DND-41 (cell line): ENCODE measurements around the gene RFX2.

ENCODE experiments used
- ATAC-seq: fragments of 200-7000 bp; cut with Tn5 transposase; 3 replicates; pipeline ENCODE4 v1.9.1; 2021; ENCODE audit warnings: low read depth; ENCODE audit not compliant: insufficient read depth
- DNase-seq: peaks from one replicate; pipeline ENCODE4 v3.0.0-alpha.2; 2020
- H2AFZ ChIP-seq: 2 replicates; pipeline ENCODE4 v1.6.0; 2012; ENCODE audit warnings: low read depth, low read length
- H3K27ac ChIP-seq: 2 replicates; pipeline ENCODE4 v1.5.1; 2012; ENCODE audit warnings: low read length, inconsistent platforms
- H3K27me3 ChIP-seq: fragments of 200-600 bp; sonication (generic); 2 replicates; pipeline ENCODE4 v1.6.0; 2012; ENCODE audit warnings: low read length, mild to moderate bottlenecking, inconsistent platforms; ENCODE audit not compliant: insufficient read depth, poor library complexity
- H3K36me3 ChIP-seq: 2 replicates; pipeline ENCODE4 v1.5.1; 2012; ENCODE audit warnings: low read length, inconsistent platforms; ENCODE audit not compliant: insufficient read depth
- H3K4me1 ChIP-seq: 2 replicates; pipeline ENCODE4 v1.5.1; 2012; ENCODE audit warnings: mild to moderate bottlenecking, low read length; ENCODE audit not compliant: insufficient read depth
- H3K4me2 ChIP-seq: 2 replicates; pipeline ENCODE4 v1.6.0; 2012; ENCODE audit warnings: mild to moderate bottlenecking, moderate library complexity, low read length, inconsistent platforms; ENCODE audit not compliant: insufficient read depth
- H3K4me3 ChIP-seq, 2 experiments: fragments of 200-600 bp in 1 of 2; shearing (Covaris generic) in 1 of 2; 2 replicates each; pipeline ENCODE4 v1.5.1; 2012 to 2016; ENCODE audit warnings: inconsistent platforms in 2 of 2, low read length in 2 of 2, mild to moderate bottlenecking in 2 of 2, low read depth in 1 of 2, moderate library complexity in 1 of 2
- H3K79me2 ChIP-seq: 2 replicates; pipeline ENCODE4 v1.6.0; 2012; ENCODE audit warnings: low read length, inconsistent platforms; ENCODE audit not compliant: insufficient read depth
- H3K9ac ChIP-seq: 2 replicates; pipeline ENCODE4 v1.6.0; 2012; ENCODE audit warnings: low read depth, mild to moderate bottlenecking, inconsistent platforms, low read length, moderate library complexity
- H3K9me3 ChIP-seq: 2 replicates; pipeline ENCODE4 v1.5.1; 2012; ENCODE audit warnings: low read length, moderate library complexity, mild to moderate bottlenecking, inconsistent platforms; ENCODE audit not compliant: insufficient read depth, severe bottlenecking
- H4K20me1 ChIP-seq: 2 replicates; pipeline ENCODE4 v1.6.0; 2012; ENCODE audit warnings: low read length; ENCODE audit not compliant: insufficient read depth
- EZH2 ChIP-seq: IDR thresholded peaks from 3 replicates; pipeline ENCODE4 v1.6.1; 2012; ENCODE audit warnings: borderline replicate concordance, low read depth, mild to moderate bottlenecking, moderate library complexity, low read length, inconsistent platforms; ENCODE audit not compliant: severe bottlenecking
- TF ChIP-seq, protein P1 (sequence below): IDR thresholded peaks from 2 replicates; pipeline ENCODE4 v1.5.1; 2012; ENCODE audit warnings: borderline replicate concordance, low read length, moderate library complexity, mild to moderate bottlenecking; ENCODE audit not compliant: poor library complexity, severe bottlenecking; ENCODE audit errors: extremely low read depth

The RFX2 gene

DNA sequence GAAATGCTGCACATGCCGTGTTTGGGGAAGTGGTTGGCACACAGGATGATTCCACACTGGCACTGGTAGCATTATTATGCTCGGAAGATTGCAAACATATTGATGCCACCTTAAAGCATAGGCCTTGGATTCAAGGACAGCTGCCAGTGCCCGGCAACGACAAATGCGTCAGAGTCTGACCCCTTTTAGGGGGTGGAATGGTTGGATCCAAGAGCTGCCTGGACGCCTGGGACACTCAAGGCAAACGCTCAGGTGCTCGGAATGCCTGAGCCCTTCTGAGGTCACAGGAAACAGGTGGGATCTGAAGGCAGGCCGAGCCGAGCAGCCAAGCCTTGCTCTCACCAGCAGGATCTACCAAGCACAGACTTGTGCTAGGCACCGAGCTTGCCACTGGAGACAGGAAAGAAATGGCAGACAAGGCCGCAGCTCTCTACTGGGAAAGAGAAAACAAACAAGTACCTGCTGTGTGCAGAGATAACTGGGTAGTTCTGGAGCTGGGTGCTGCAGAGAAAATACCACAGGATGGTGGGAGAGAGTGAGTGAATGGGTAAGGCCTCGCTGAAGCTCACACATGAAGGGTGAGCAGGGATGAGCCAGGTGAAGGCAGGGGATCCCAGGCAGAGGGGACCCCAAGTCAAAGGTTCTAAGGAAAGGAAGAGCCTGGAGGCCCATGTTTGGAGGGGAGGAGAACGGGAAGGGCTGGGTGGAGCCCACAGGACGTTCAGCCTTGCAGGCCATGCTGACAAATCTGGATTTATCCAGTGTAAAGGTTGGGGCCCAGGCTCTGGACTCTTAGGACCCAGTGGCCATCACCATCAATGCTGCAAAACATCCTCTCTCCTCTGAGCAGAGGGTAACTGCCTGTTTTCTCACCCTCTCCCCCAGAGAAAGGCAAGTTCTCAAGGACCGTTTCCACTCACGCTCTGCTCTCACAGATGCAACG is 141.6 kb downstream of the RFX2 start:
- no peak for ATAC-seq
- H3K4me1 ChIP-seq, result peaks cover 54% of the 10 kb centered on the region
- DNase-seq, result no peak
- no peak overlapping the region for H3K4me3 ChIP-seq
- peaks cover 47% of the 10 kb centered on the region for H3K36me3 ChIP-seq
- H3K9ac ChIP-seq, result no peak overlapping the region
- peaks cover 100% of the 10 kb centered on the region for H3K79me2 ChIP-seq
- TF ChIP-seq, protein P1, sequence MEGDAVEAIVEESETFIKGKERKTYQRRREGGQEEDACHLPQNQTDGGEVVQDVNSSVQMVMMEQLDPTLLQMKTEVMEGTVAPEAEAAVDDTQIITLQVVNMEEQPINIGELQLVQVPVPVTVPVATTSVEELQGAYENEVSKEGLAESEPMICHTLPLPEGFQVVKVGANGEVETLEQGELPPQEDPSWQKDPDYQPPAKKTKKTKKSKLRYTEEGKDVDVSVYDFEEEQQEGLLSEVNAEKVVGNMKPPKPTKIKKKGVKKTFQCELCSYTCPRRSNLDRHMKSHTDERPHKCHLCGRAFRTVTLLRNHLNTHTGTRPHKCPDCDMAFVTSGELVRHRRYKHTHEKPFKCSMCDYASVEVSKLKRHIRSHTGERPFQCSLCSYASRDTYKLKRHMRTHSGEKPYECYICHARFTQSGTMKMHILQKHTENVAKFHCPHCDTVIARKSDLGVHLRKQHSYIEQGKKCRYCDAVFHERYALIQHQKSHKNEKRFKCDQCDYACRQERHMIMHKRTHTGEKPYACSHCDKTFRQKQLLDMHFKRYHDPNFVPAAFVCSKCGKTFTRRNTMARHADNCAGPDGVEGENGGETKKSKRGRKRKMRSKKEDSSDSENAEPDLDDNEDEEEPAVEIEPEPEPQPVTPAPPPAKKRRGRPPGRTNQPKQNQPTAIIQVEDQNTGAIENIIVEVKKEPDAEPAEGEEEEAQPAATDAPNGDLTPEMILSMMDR, result no peak
- no peak for TF ChIP-seq EZH2
- H3K9me3 ChIP-seq, result no peaks in the 10 kb centered on the region
- peaks cover 97% of the 10 kb centered on the region for H4K20me1 ChIP-seq
- no peaks in the 10 kb centered on the region for H3K27me3 ChIP-seq
- H3K4me2 ChIP-seq, result no peak overlapping the region
- no peak overlapping the region for H2AFZ ChIP-seq
- no peak overlapping the region; the same call in 1 of the 2 replicates for H3K27ac ChIP-seq

DNA sequence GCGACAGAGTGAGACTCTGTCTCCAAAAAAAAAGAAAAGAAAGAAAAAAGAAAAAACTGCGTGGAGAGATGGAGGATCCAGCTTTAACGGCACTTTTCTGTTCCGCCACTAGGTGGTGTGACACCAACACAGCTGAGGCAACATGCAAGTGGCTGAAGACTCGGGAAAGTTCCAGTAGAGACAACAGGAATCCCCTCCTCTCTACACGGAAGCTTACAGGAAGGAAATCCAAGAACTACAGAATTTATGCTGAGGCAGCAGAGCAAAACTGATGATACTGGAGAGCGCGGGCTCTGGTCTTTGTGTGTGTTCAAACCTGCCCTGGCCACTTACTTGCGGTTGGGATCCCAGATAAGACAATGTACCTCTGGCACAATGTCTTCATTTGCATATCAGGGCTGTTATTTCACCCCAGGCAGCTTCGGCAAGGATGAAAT is 142.3 kb downstream of the RFX2 start:
- ATAC-seq, result peak; percentile 76
- peak overlapping the region; percentile 15; the same call in 1 of the 2 replicates for H3K27ac ChIP-seq
- H3K4me2 ChIP-seq, result no peak overlapping the region
- no peak overlapping the region for H3K4me3 ChIP-seq
- peaks cover 100% of the 10 kb centered on the region for H3K79me2 ChIP-seq
- no peak for TF ChIP-seq EZH2
- TF ChIP-seq, protein P1, result peak; percentile 81
- H3K27me3 ChIP-seq, result no peaks in the 10 kb centered on the region
- peaks cover 55% of the 10 kb centered on the region for H3K4me1 ChIP-seq
- H3K9ac ChIP-seq, result no peak overlapping the region
- no peak overlapping the region for H2AFZ ChIP-seq
- H3K9me3 ChIP-seq, result no peaks in the 10 kb centered on the region
- DNase-seq, result peak; percentile 67
- peaks cover 40% of the 10 kb centered on the region for H3K36me3 ChIP-seq
- H4K20me1 ChIP-seq, result peaks cover 97% of the 10 kb centered on the region

DNA sequence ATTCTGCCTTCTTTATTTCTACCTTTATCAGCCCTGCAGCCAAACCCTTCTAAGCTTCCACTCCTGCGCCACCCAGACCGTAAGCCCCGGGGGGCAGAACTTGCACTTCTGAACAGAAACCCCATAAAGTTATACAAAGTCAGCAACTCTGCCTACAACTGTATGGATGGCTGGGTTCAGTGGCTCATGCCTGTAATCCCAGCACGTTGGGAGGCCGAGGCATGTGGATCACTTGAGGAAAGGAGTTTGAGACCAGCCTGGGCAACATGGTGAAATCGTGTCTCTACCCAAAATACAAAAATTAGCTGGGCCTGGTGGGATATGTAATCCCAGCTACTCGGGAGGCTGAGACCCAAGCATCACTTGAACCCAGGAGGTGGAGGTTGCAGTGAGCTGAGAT is 142.7 kb downstream of the RFX2 start:
- peaks cover 100% of the 10 kb centered on the region for H3K79me2 ChIP-seq
- ATAC-seq, result no peak
- DNase-seq, result no peak
- TF ChIP-seq EZH2, result no peak
- TF ChIP-seq, protein P1, result no peak
- H4K20me1 ChIP-seq, result peaks cover 97% of the 10 kb centered on the region
- no peak overlapping the region for H3K27ac ChIP-seq
- no peak overlapping the region for H3K9ac ChIP-seq
- H3K4me1 ChIP-seq, result peaks cover 56% of the 10 kb centered on the region
- no peak overlapping the region for H3K4me2 ChIP-seq
- H3K9me3 ChIP-seq, result no peaks in the 10 kb centered on the region
- H3K4me3 ChIP-seq, result no peak overlapping the region
- no peaks in the 10 kb centered on the region for H3K27me3 ChIP-seq
- H3K36me3 ChIP-seq, result peaks cover 35% of the 10 kb centered on the region
- no peak overlapping the region for H2AFZ ChIP-seq
